GM21528 (cell line): Measurements from ENCODE around the gene FHIP1B.
A peak's percentile ranks its signal among the peaks of the same experiment; 100 is the strongest.

ENCODE experiments used
- ATAC-seq: cut with Tn5 transposase; IDR thresholded peaks from one replicate; pipeline ENCODE4 v1.9.1; 2021; ENCODE audit warnings: mild to moderate bottlenecking, moderate library complexity; ENCODE audit not compliant: unreplicated experiment, low FRiP score

The FHIP1B gene

GRCh38 chr11:6203327-6203726, 31.1 kb downstream of the FHIP1B start:
- ATAC-seq, result peak; percentile 84

- ATAC-seq, result no peak
These were observed 32.4 kb downstream of the FHIP1B start for GRCh38 chr11:6202041-6202440.

DNA sequence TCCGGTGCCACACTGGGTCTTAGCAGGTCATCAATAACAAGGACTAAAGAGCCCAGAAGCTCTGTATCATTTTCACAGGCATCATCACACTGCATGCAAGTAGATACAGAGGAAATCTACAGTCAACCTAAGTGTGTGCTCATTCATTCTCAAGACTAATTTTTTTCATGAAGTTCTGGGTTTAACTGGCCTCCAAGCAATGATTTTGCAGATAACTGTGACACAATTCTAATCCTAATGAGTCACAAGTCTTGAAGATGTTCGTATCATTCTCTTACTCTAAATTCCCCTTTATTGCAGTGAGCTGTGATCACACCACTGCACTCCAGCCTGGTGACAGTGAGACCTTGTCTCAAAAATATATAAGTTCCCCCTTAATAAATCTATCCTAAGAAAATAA, 33.0 kb downstream of the FHIP1B start:
- ATAC-seq, result no peak

GRCh38 chr11:6200975-6201374, 33.5 kb downstream of the FHIP1B start:
- no peak for ATAC-seq

GRCh38 chr11:6199174-6199810, 35.1 kb downstream of the FHIP1B start, which contains the start of gene OR52W1:
Gene OR52W1, plus strand, starts transcription at chr11:6199224. Its CDS starts 0 bp downstream, at chr11:6199224.
- no peak for ATAC-seq

DNA sequence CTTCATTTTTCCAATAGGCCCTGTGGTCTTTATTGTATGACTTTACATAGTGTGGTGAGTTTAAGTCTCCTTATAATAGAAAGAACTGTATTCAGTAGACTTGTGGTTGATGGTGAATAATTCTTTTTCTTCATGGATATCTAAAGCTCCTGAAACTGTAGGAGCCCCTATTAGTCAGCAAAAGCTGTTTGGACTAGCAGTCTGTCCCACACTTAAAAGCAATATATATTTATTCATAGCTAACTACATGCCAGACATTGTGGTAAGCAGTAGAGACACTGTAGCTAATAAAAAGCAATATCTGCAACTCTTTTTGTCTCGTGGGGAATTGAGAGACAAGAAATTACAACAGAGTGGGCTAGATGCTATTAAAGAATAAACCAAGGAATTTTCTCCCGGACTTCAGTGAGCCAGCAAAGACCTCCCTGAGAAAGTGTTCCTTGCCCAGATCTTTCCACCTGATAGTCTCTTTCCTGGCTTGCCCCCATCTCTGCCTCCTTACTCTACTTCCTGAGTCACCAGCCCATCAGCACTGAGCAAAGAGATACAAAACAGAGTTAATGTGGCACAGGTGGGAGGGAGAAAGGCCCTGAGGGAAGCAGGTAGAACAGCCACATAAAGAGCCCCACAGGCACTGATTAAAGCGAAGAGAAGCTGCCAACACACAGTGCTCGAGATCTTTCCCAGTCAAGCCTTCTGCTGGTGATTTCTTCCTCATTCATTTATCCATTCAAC, 36.8 kb downstream of the FHIP1B start:
- ATAC-seq, result no peak

GRCh38 chr11:6196396-6196795, 38.0 kb downstream of the FHIP1B start:
- ATAC-seq, result no peak

- ATAC-seq, result no peak
These were observed 40.3 kb downstream of the FHIP1B start for GRCh38 chr11:6194065-6194581.

- no peak for ATAC-seq
These were observed 42.7 kb downstream of the FHIP1B start for GRCh38 chr11:6191742-6192141.

GRCh38 chr11:6175440-6175839, 59.0 kb downstream of the FHIP1B start:
- ATAC-seq, result no peak

DNA sequence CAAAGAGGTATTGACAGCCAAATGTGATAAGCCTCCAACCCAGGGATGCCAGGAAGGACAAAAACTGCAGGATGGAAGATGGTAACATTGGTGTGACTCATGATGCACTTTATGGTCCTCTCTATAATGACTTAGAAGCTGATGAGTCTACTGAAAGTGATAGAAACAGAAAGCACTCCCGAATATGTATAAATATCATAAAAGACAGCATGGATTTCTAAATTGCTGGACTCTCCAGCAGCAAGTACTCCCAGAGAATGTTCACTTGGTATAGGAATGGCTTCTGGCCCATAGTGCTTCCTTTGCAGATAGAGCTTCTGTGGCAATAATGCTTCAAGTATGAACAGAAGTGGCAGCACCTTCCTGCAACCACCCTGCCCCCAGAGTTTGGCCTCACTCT, 64.2 kb downstream of the FHIP1B start, which contains the start of gene OR52B2:
OR52B2 (minus strand) TSS at position 101 of the 400 bp plus-strand sequence; CDS start at position 101, 0 bp downstream.
- ATAC-seq, result no peak
